Measurements from ENCODE around the gene SP8.
"Not testable (repeated sequence)": the region's sequence is repeated elsewhere in the genome, so short reads cannot be mapped to it uniquely, and the experiment has no call there.

Gene SP8

GRCh38 chr7:20786779-20787659, at the start of gene SP8:
Gene SP8 (minus strand): TSS chr7:20786886. CDS start chr7:20786798, 88 bp downstream.
- DNase-seq (ENCODE audit: low read depth, low spot score), result no peak

- DNase-seq (ENCODE audit: low read depth, low spot score), result not testable (repeated sequence)
Measured at GRCh38 chr7:20836424-20836823, 49.7 kb upstream of the SP8 start.

GRCh38 chr7:20835111-20835750, 48.5 kb upstream of the SP8 start:
- DNase-seq (ENCODE audit: low read depth, low spot score), result no peak

- DNase-seq (ENCODE audit: low read depth, low spot score), result no peak
Measured at GRCh38 chr7:20834656-20835055, 48.0 kb upstream of the SP8 start.

GRCh38 chr7:20831956-20832355, 45.3 kb upstream of the SP8 start:
- no peak for DNase-seq (ENCODE audit: low read depth, low spot score)

GRCh38 chr7:20831451-20831850, 44.8 kb upstream of the SP8 start:
- DNase-seq (ENCODE audit: low read depth, low spot score), result no peak

GRCh38 chr7:20828947-20829346, 42.3 kb upstream of the SP8 start:
- DNase-seq (ENCODE audit: low read depth, low spot score), result no peak

GRCh38 chr7:20827172-20827571, 40.5 kb upstream of the SP8 start:
- DNase-seq (ENCODE audit: low read depth, low spot score), result no peak

GRCh38 chr7:20826243-20826642, 39.6 kb upstream of the SP8 start:
- no peak for DNase-seq (ENCODE audit: low read depth, low spot score)

- no peak for DNase-seq (ENCODE audit: low read depth, low spot score)
Measured at GRCh38 chr7:20825555-20825954, 38.9 kb upstream of the SP8 start.

- DNase-seq (ENCODE audit: low read depth, low spot score), result not testable (repeated sequence)
Measured at GRCh38 chr7:20821390-20821789, 34.7 kb upstream of the SP8 start.

- DNase-seq (ENCODE audit: low read depth, low spot score), result no peak
Measured at GRCh38 chr7:20816372-20816959, 29.8 kb upstream of the SP8 start.

- DNase-seq (ENCODE audit: low read depth, low spot score), result no peak
Measured at GRCh38 chr7:20804345-20804744, 17.7 kb upstream of the SP8 start.

GRCh38 chr7:20799566-20800366, 13.1 kb upstream of the SP8 start:
- DNase-seq (ENCODE audit: low read depth, low spot score), result no peak

GRCh38 chr7:20798694-20799121, 12.0 kb upstream of the SP8 start:
- DNase-seq (ENCODE audit: low read depth, low spot score), result no peak

- DNase-seq (ENCODE audit: low read depth, low spot score), result no peak
Measured at GRCh38 chr7:20798081-20798693, 11.5 kb upstream of the SP8 start.

- DNase-seq (ENCODE audit: low read depth, low spot score), result no peak
Measured at GRCh38 chr7:20797462-20798080, 10.9 kb upstream of the SP8 start.

GRCh38 chr7:20797042-20797461, 10.4 kb upstream of the SP8 start:
- no peak for DNase-seq (ENCODE audit: low read depth, low spot score)

GRCh38 chr7:20796500-20796899, 9.8 kb upstream of the SP8 start:
- DNase-seq (ENCODE audit: low read depth, low spot score), result no peak

GRCh38 chr7:20795881-20796280, 9.2 kb upstream of the SP8 start:
- DNase-seq (ENCODE audit: low read depth, low spot score), result no peak

GRCh38 chr7:20795361-20795760, 8.7 kb upstream of the SP8 start:
- no peak for DNase-seq (ENCODE audit: low read depth, low spot score)

Data from activated naive CD8-positive, alpha-beta T cell treated with anti-CD3 and anti-CD28 coated beads, Interleukin-2, amount 50 U/mL, for 16 hours (primary cell).